ENCODE results near the gene SLC35B1. TPM values are rescaled to one million over a fixed set of nuclear protein-coding genes. Genes with fewer than 3 reads are reported as not detected.

The SLC35B1 gene
- total and polyA plus RNA-seq, 2 experiments from 2014 or later: 98.1 to 99.8 TPM

GRCh38 chr17:49699966-49700575, 7.7 kb downstream of the SLC35B1 start:
- no peak for DNase-seq (ENCODE audit: low spot score)
- WGBS (ENCODE audit: low lambda C conversion rate, missing lambda C conversion rate): 90% methylated on average over 8 of the region's 8 CpGs
- Histone ChIP-seq H3K9me3 (ENCODE audit: low read depth) (no peaks in the 10 kb centered on the region), H3K79me2 (no peaks in the 10 kb centered on the region), H3K27me3 (no peaks in the 10 kb centered on the region), H3K27ac (no peak overlapping the region), H3K4me3 (no peak overlapping the region), H2AFZ (no peak overlapping the region), H3K9me2 (replicated peaks; ENCODE audit: insufficient read depth) (no peaks in the 10 kb centered on the region), H3K4me2 (no peak overlapping the region), H3K4me1 (ENCODE audit: insufficient read depth) (no peaks in the 10 kb centered on the region), H4K20me1 (ENCODE audit: insufficient read depth, poor library complexity, severe bottlenecking) (no peaks in the 10 kb centered on the region), H3K36me3 (replicated peaks; ENCODE audit: insufficient read depth, low read depth) (no peaks in the 10 kb centered on the region)
- TF ChIP-seq EZH2phosphoT487 (IDR thresholded peaks at IDR 0.05; ENCODE audit: low read depth, severe bottlenecking, unreplicated experiment): no peak
- TF ChIP-seq CTCF (IDR thresholded peaks at IDR 0.05; ENCODE audit: poor library complexity): no peak
- TF ChIP-seq EZH2 (IDR thresholded peaks at IDR 0.05; ENCODE audit: borderline replicate concordance): no peak

- Histone ChIP-seq H3K36me3 (replicated peaks; ENCODE audit: insufficient read depth, low read depth) (no peaks in the 10 kb centered on the region), H3K27ac (no peak overlapping the region), H2AFZ (no peak overlapping the region), H3K9me3 (ENCODE audit: low read depth) (no peaks in the 10 kb centered on the region), H3K4me3 (no peak overlapping the region), H3K9me2 (replicated peaks; ENCODE audit: insufficient read depth) (no peaks in the 10 kb centered on the region), H3K4me2 (no peak overlapping the region), H3K27me3 (no peaks in the 10 kb centered on the region), H3K79me2 (no peaks in the 10 kb centered on the region), H3K4me1 (ENCODE audit: insufficient read depth) (no peaks in the 10 kb centered on the region), H4K20me1 (ENCODE audit: insufficient read depth, poor library complexity, severe bottlenecking) (no peaks in the 10 kb centered on the region)
- TF ChIP-seq EZH2phosphoT487 (IDR thresholded peaks at IDR 0.05; ENCODE audit: low read depth, severe bottlenecking, unreplicated experiment) (no peak), EZH2 (IDR thresholded peaks at IDR 0.05; ENCODE audit: borderline replicate concordance) (no peak), CTCF (IDR thresholded peaks at IDR 0.05; ENCODE audit: poor library complexity) (no peak)
- WGBS (ENCODE audit: low lambda C conversion rate, missing lambda C conversion rate): 59% methylated on average over 6 of the region's 6 CpGs
- no peak for DNase-seq (ENCODE audit: low spot score)
These were observed 9.8 kb downstream of the SLC35B1 start for GRCh38 chr17:49698005-49698404.

- Histone ChIP-seq H3K27me3 (peaks cover 5% of the 10 kb centered on the region), H4K20me1 (ENCODE audit: insufficient read depth, poor library complexity, severe bottlenecking) (no peaks in the 10 kb centered on the region), H3K4me2 (no peak overlapping the region), H3K27ac (no peak overlapping the region), H3K79me2 (no peaks in the 10 kb centered on the region), H3K4me3 (no peak overlapping the region), H3K9me3 (ENCODE audit: low read depth) (no peaks in the 10 kb centered on the region), H3K9me2 (replicated peaks; ENCODE audit: insufficient read depth) (no peaks in the 10 kb centered on the region), H3K4me1 (ENCODE audit: insufficient read depth) (no peaks in the 10 kb centered on the region), H2AFZ (no peak overlapping the region), H3K36me3 (replicated peaks; ENCODE audit: insufficient read depth, low read depth) (no peaks in the 10 kb centered on the region)
- WGBS (ENCODE audit: low lambda C conversion rate, missing lambda C conversion rate): 82% methylated on average over 8 of the region's 8 CpGs
- TF ChIP-seq CTCF (IDR thresholded peaks at IDR 0.05; ENCODE audit: poor library complexity) (no peak), EZH2phosphoT487 (IDR thresholded peaks at IDR 0.05; ENCODE audit: low read depth, severe bottlenecking, unreplicated experiment) (no peak), EZH2 (IDR thresholded peaks at IDR 0.05; ENCODE audit: borderline replicate concordance) (no peak)
- no peak for DNase-seq (ENCODE audit: low spot score)
These were observed 11.5 kb downstream of the SLC35B1 start for GRCh38 chr17:49696233-49696761.
